Glomerular visceral epithelial cell (primary cell): ENCODE measurements around the gene TMEM61.
"Not testable (repeated sequence)": the region's sequence is repeated elsewhere in the genome, so short reads cannot be mapped to it uniquely, and the experiment has no call there.

Experiments used
- DNase-seq: peaks from one replicate; pipeline ENCODE4 v3.0.0-alpha.2; 2016; ENCODE audit errors: extremely low spot score

TMEM61 gene

GRCh38 chr1:55001311-55001710, 20.9 kb downstream of the TMEM61 start:
- DNase-seq, result no peak

GRCh38 chr1:55002686-55003085, 22.3 kb downstream of the TMEM61 start:
- DNase-seq, result no peak

- DNase-seq, result no peak
Measured at GRCh38 chr1:55005351-55006140, 25.1 kb downstream of the TMEM61 start.

- no peak for DNase-seq
Measured at GRCh38 chr1:55006931-55007330, 26.5 kb downstream of the TMEM61 start.

GRCh38 chr1:55007625-55008024, 27.2 kb downstream of the TMEM61 start:
- DNase-seq, result peak; percentile 22

GRCh38 chr1:55010194-55010886, 29.9 kb downstream of the TMEM61 start:
- no peak for DNase-seq

- DNase-seq, result no peak
Measured at GRCh38 chr1:55010887-55011217, 30.4 kb downstream of the TMEM61 start.

GRCh38 chr1:55012661-55013060, 32.2 kb downstream of the TMEM61 start:
- no peak for DNase-seq

GRCh38 chr1:55015123-55015522, 34.7 kb downstream of the TMEM61 start:
- DNase-seq, result no peak

GRCh38 chr1:55015731-55016620, 35.5 kb downstream of the TMEM61 start:
- DNase-seq, result no peak

GRCh38 chr1:55018395-55018794, 38.0 kb downstream of the TMEM61 start:
- no peak for DNase-seq

GRCh38 chr1:55021942-55022546, 41.6 kb downstream of the TMEM61 start:
- peak; percentile 93 for DNase-seq

GRCh38 chr1:55024163-55024562, 43.7 kb downstream of the TMEM61 start:
- not testable (repeated sequence) for DNase-seq

- DNase-seq, result not testable (repeated sequence)
Measured at GRCh38 chr1:55026682-55027081, 46.3 kb downstream of the TMEM61 start.

GRCh38 chr1:55031098-55031497, 50.7 kb downstream of the TMEM61 start:
- not testable (repeated sequence) for DNase-seq

- DNase-seq, result no peak
Measured at GRCh38 chr1:55033265-55033614, 52.8 kb downstream of the TMEM61 start.

- no peak for DNase-seq
Measured at GRCh38 chr1:55034476-55035133, 54.2 kb downstream of the TMEM61 start.

GRCh38 chr1:55035904-55036303, 55.5 kb downstream of the TMEM61 start:
- DNase-seq, result no peak

- DNase-seq, result no peak
Measured at GRCh38 chr1:55037733-55038551, 57.5 kb downstream of the TMEM61 start.

- DNase-seq, result no peak
Measured at GRCh38 chr1:55038552-55038838, 58.1 kb downstream of the TMEM61 start.

GRCh38 chr1:55038974-55039341, 58.5 kb downstream of the TMEM61 start:
- DNase-seq, result no peak
